Measurements from ENCODE around the gene GRK6.

DNA sequence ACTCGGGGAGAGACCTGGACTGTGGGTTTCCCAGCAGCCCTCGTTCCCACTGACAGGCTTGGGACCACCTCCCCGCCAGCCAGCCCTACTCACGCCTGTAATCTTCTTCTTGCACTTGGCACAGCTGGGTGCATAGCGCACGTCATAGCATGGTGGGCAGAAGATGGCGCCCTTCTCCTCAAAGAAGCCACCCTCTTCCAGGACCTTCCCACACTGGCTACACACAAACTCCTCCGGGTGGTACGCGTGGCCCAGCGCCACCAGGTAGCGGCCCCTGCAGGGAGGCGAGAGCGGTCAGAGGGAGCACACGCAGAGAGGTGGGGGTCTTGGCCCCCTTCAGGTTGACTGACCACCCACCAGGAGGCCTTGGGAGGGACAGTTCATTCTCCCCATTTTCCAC, 61.5 kb downstream of the GRK6 start:
- TF ChIP-seq, protein P1, sequence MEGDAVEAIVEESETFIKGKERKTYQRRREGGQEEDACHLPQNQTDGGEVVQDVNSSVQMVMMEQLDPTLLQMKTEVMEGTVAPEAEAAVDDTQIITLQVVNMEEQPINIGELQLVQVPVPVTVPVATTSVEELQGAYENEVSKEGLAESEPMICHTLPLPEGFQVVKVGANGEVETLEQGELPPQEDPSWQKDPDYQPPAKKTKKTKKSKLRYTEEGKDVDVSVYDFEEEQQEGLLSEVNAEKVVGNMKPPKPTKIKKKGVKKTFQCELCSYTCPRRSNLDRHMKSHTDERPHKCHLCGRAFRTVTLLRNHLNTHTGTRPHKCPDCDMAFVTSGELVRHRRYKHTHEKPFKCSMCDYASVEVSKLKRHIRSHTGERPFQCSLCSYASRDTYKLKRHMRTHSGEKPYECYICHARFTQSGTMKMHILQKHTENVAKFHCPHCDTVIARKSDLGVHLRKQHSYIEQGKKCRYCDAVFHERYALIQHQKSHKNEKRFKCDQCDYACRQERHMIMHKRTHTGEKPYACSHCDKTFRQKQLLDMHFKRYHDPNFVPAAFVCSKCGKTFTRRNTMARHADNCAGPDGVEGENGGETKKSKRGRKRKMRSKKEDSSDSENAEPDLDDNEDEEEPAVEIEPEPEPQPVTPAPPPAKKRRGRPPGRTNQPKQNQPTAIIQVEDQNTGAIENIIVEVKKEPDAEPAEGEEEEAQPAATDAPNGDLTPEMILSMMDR (IDR thresholded peaks at IDR 0.05) = no peak
- TF ChIP-seq POLR2A (IDR thresholded peaks at IDR 0.05) (no peak), POLR2AphosphoS5 (IDR thresholded peaks at IDR 0.05; ENCODE audit: insufficient read depth in 1 of 2, low read depth in 1 of 2) (no peak)

Measured in vagina (tissue), 2 donors.